HL-60 (cell line): Measurements from ENCODE around the gene MAP3K20.

ENCODE experiments used
- DNase-seq, 2 experiments: peaks; one replicate each; pipeline ENCODE4 v3.0.0-alpha.2; 2010 to 2020; ENCODE audit warnings: low read depth in 1 of 2, low spot score in 1 of 2
- H3K27ac ChIP-seq: fragments of 250-450 bp; sonication (Bioruptor Pico); replicated peaks from 2 replicates; pipeline ENCODE4 v1.5.1; 2020; ENCODE audit warnings: mild to moderate bottlenecking, moderate library complexity
- H3K27me3 ChIP-seq: fragments of 250-450 bp; sonication (Bioruptor Pico); 2 replicates; pipeline ENCODE4 v1.5.1; 2021; ENCODE audit warnings: mild to moderate bottlenecking, moderate library complexity; ENCODE audit not compliant: insufficient read depth, poor library complexity, severe bottlenecking
- H3K4me3 ChIP-seq: replicated peaks from 2 replicates; pipeline ENCODE4 v1.5.1; 2011; ENCODE audit warnings: mild to moderate bottlenecking, control low read depth, low read length; ENCODE audit not compliant: insufficient read depth
- CTCF ChIP-seq: IDR thresholded peaks from one replicate; pipeline ENCODE4 v1.5.1; 2011; ENCODE audit warnings: low read length, control low read depth, inconsistent platforms; ENCODE audit not compliant: insufficient read depth
- GABPA ChIP-seq: IDR thresholded peaks from 2 replicates; pipeline ENCODE4 v1.6.1; 2012; ENCODE audit warnings: low read depth
- POLR2AphosphoS5 ChIP-seq: IDR thresholded peaks from 2 replicates; pipeline ENCODE4 v1.6.1; 2012; ENCODE audit warnings: low read depth
- REST ChIP-seq: IDR thresholded peaks from 2 replicates; pipeline ENCODE4 v1.6.1; 2012; ENCODE audit warnings: low read depth; ENCODE audit not compliant: insufficient replicate concordance
- SPI1 ChIP-seq: IDR thresholded peaks from 2 replicates; pipeline ENCODE4 v1.6.1; 2012; ENCODE audit warnings: low read depth, mild to moderate bottlenecking, borderline replicate concordance

Gene MAP3K20

GRCh38 chr2:173272849-173273248 lies 197.2 kb downstream of the MAP3K20 start:
- TF ChIP-seq CTCF (no peak), GABPA (no peak), REST (no peak), POLR2AphosphoS5 (no peak), SPI1 (no peak)
- no peak for DNase-seq
- no peaks in the 10 kb centered on the region for H3K27me3 ChIP-seq
- H3K4me3 ChIP-seq: no peak overlapping the region
- no peak overlapping the region for H3K27ac ChIP-seq

GRCh38 chr2:173278794-173279526 lies 203.3 kb downstream of the MAP3K20 start:
- Histone ChIP-seq H3K4me3 (no peak overlapping the region), H3K27me3 (no peaks in the 10 kb centered on the region), H3K27ac (no peak overlapping the region)
- TF ChIP-seq CTCF: no peak
- TF ChIP-seq POLR2AphosphoS5: no peak
- no peak for TF ChIP-seq GABPA
- no peak for TF ChIP-seq SPI1
- TF ChIP-seq REST: no peak
- no peak for DNase-seq

- no peak for DNase-seq
- Histone ChIP-seq H3K27me3 (no peaks in the 10 kb centered on the region), H3K27ac (no peak overlapping the region), H3K4me3 (no peak overlapping the region)
- TF ChIP-seq POLR2AphosphoS5 (no peak), SPI1 (no peak), CTCF (no peak), GABPA (no peak)
Observed at GRCh38 chr2:173279527-173279868, 203.9 kb downstream of the MAP3K20 start.

- H3K27me3 ChIP-seq: no peaks in the 10 kb centered on the region
- TF ChIP-seq REST: no peak
- no peak for TF ChIP-seq GABPA
- no peak for TF ChIP-seq CTCF
- TF ChIP-seq POLR2AphosphoS5: no peak
- no peak for TF ChIP-seq SPI1
- H3K27ac ChIP-seq: no peak overlapping the region
- H3K4me3 ChIP-seq: no peak overlapping the region
- DNase-seq: no peak
Observed at GRCh38 chr2:173280853-173281252, 205.2 kb downstream of the MAP3K20 start.
